ENCODE data around the gene ADAMTS4.

The ADAMTS4 gene

GRCh38 chr1:161138431-161138830, 60.4 kb downstream of the ADAMTS4 start:
- DNase-seq, result no peak

GRCh38 chr1:161137881-161138280, 61.0 kb downstream of the ADAMTS4 start:
- DNase-seq, result no peak
